ENCODE results near the gene NECTIN1. TPM values are rescaled to one million over a fixed set of nuclear protein-coding genes. Genes with fewer than 3 reads are reported as not detected.
A peak's percentile ranks its signal among the peaks of the same experiment; 100 is the strongest.

The NECTIN1 gene
- polyA plus RNA-seq, 1 donor from 2014 or later: 0.11 TPM

- Mint-ChIP-seq H3K4me3 (no peak overlapping the region), H3K36me3 (no peaks in the 10 kb centered on the region), H3K9me3 (no peaks in the 10 kb centered on the region), H3K27ac (no peak overlapping the region), H3K27me3 (peaks cover 6% of the 10 kb centered on the region), H3K4me1 (peaks cover 0 to 2% (median 0%) of the 10 kb centered on the region in 3 donors)
Measured at GRCh38 chr11:119759747-119760412, 30.9 kb upstream of the NECTIN1 start.

- no peak overlapping the region for H3K27ac Mint-ChIP-seq
- H3K4me1 Mint-ChIP-seq: peaks cover 0 to 2% (median 0%) of the 10 kb centered on the region in 3 donors
- no peak overlapping the region for H3K4me3 Mint-ChIP-seq
- H3K27me3 Mint-ChIP-seq: peaks cover 6% of the 10 kb centered on the region
- H3K9me3 Mint-ChIP-seq: no peaks in the 10 kb centered on the region
- H3K36me3 Mint-ChIP-seq: no peaks in the 10 kb centered on the region
Measured at GRCh38 chr11:119759324-119759723, 30.3 kb upstream of the NECTIN1 start.

GRCh38 chr11:119758291-119758690 is 29.3 kb upstream of the NECTIN1 start:
- Mint-ChIP-seq H3K9me3 (no peaks in the 10 kb centered on the region), H3K4me1 (peaks cover 0 to 3% (median 2%) of the 10 kb centered on the region in 3 donors), H3K27ac (no peak overlapping the region), H3K27me3 (peaks cover 6% of the 10 kb centered on the region), H3K4me3 (no peak overlapping the region), H3K36me3 (no peaks in the 10 kb centered on the region)

GRCh38 chr11:119757378-119757777 is 28.4 kb upstream of the NECTIN1 start:
- no peak overlapping the region for H3K27ac Mint-ChIP-seq
- no peaks in the 10 kb centered on the region for H3K27me3 Mint-ChIP-seq
- H3K4me3 Mint-ChIP-seq: no peak overlapping the region
- no peaks in the 10 kb centered on the region for H3K9me3 Mint-ChIP-seq
- peaks cover 0 to 12% (median 7%) of the 10 kb centered on the region in 3 donors for H3K4me1 Mint-ChIP-seq
- H3K36me3 Mint-ChIP-seq: no peaks in the 10 kb centered on the region

- Mint-ChIP-seq H3K27me3 (peaks cover 7% of the 10 kb centered on the region), H3K4me3 (peak overlapping the region in 1 of 4 donors; percentile 10), H3K4me1 (peaks cover 7 to 23% (median 15%) of the 10 kb centered on the region in 3 donors), H3K27ac (no peak overlapping the region), H3K36me3 (no peaks in the 10 kb centered on the region), H3K9me3 (no peaks in the 10 kb centered on the region)
Measured at GRCh38 chr11:119756169-119756865, 27.3 kb upstream of the NECTIN1 start.

- peaks cover 8% of the 10 kb centered on the region for H3K27me3 Mint-ChIP-seq
- H3K4me3 Mint-ChIP-seq: no peak overlapping the region
- H3K27ac Mint-ChIP-seq: no peak overlapping the region
- H3K36me3 Mint-ChIP-seq: no peaks in the 10 kb centered on the region
- no peaks in the 10 kb centered on the region for H3K9me3 Mint-ChIP-seq
- H3K4me1 Mint-ChIP-seq: peaks cover 7 to 26% (median 18%) of the 10 kb centered on the region in 3 donors
Measured at GRCh38 chr11:119755356-119756071, 26.5 kb upstream of the NECTIN1 start.

GRCh38 chr11:119754656-119755355 is 25.8 kb upstream of the NECTIN1 start:
- Mint-ChIP-seq H3K27me3 (peaks cover 8% of the 10 kb centered on the region), H3K36me3 (no peaks in the 10 kb centered on the region), H3K9me3 (no peaks in the 10 kb centered on the region), H3K4me3 (no peak overlapping the region), H3K4me1 (peaks cover 7 to 26% (median 18%) of the 10 kb centered on the region in 3 donors), H3K27ac (no peak overlapping the region)

GRCh38 chr11:119754199-119754598 is 25.2 kb upstream of the NECTIN1 start:
- H3K27me3 Mint-ChIP-seq: peaks cover 8% of the 10 kb centered on the region
- H3K4me1 Mint-ChIP-seq: peaks cover 7 to 26% (median 18%) of the 10 kb centered on the region in 3 donors
- H3K36me3 Mint-ChIP-seq: no peaks in the 10 kb centered on the region
- no peaks in the 10 kb centered on the region for H3K9me3 Mint-ChIP-seq
- peak overlapping the region in 1 of 4 donors; percentile 22 for H3K4me3 Mint-ChIP-seq
- H3K27ac Mint-ChIP-seq: no peak overlapping the region

- Mint-ChIP-seq H3K27ac (peak overlapping the region in 1 of 3 donors; percentile 92), H3K9me3 (no peaks in the 10 kb centered on the region), H3K27me3 (peaks cover 8% of the 10 kb centered on the region), H3K4me1 (peaks cover 7 to 26% (median 18%) of the 10 kb centered on the region in 3 donors), H3K36me3 (no peaks in the 10 kb centered on the region), H3K4me3 (no peak overlapping the region)
Measured at GRCh38 chr11:119752946-119753345, 23.9 kb upstream of the NECTIN1 start.

GRCh38 chr11:119752345-119752871 is 23.4 kb upstream of the NECTIN1 start:
- no peaks in the 10 kb centered on the region for H3K36me3 Mint-ChIP-seq
- H3K4me3 Mint-ChIP-seq: peak overlapping the region in 1 of 4 donors; percentile 86
- H3K9me3 Mint-ChIP-seq: no peaks in the 10 kb centered on the region
- peaks cover 8% of the 10 kb centered on the region for H3K27me3 Mint-ChIP-seq
- H3K27ac Mint-ChIP-seq: peak overlapping the region in 2 of 3 donors; percentile 91 to 92
- peaks cover 7 to 26% (median 18%) of the 10 kb centered on the region in 3 donors for H3K4me1 Mint-ChIP-seq

- H3K27ac Mint-ChIP-seq: peak overlapping the region in 1 of 3 donors; percentile 16
- no peaks in the 10 kb centered on the region for H3K36me3 Mint-ChIP-seq
- no peak overlapping the region for H3K4me3 Mint-ChIP-seq
- H3K4me1 Mint-ChIP-seq: peaks cover 7 to 26% (median 16%) of the 10 kb centered on the region in 3 donors
- H3K27me3 Mint-ChIP-seq: peaks cover 17% of the 10 kb centered on the region
- no peaks in the 10 kb centered on the region for H3K9me3 Mint-ChIP-seq
Measured at GRCh38 chr11:119750056-119750455, 21.1 kb upstream of the NECTIN1 start.

GRCh38 chr11:119749006-119749565 is 20.1 kb upstream of the NECTIN1 start:
- Mint-ChIP-seq H3K36me3 (peaks cover 3% of the 10 kb centered on the region), H3K27me3 (peaks cover 23% of the 10 kb centered on the region), H3K4me3 (no peak overlapping the region), H3K27ac (no peak overlapping the region), H3K9me3 (no peaks in the 10 kb centered on the region), H3K4me1 (peaks cover 7 to 26% (median 16%) of the 10 kb centered on the region in 3 donors)

GRCh38 chr11:119747868-119748660 is 19.1 kb upstream of the NECTIN1 start:
- no peaks in the 10 kb centered on the region for H3K9me3 Mint-ChIP-seq
- peaks cover 7 to 20% (median 16%) of the 10 kb centered on the region in 3 donors for H3K4me1 Mint-ChIP-seq
- H3K27ac Mint-ChIP-seq: peak overlapping the region in 1 of 3 donors; percentile 71
- peaks cover 3% of the 10 kb centered on the region for H3K36me3 Mint-ChIP-seq
- H3K27me3 Mint-ChIP-seq: peaks cover 29% of the 10 kb centered on the region
- H3K4me3 Mint-ChIP-seq: no peak overlapping the region
